HG03354 (cell line): Measurements from ENCODE around the gene LCAT.

Experiments used
- ATAC-seq: cut with Tn5 transposase; IDR thresholded peaks from one replicate; pipeline ENCODE4 v1.9.1; 2021; ENCODE audit warnings: mild to moderate bottlenecking; ENCODE audit not compliant: unreplicated experiment, poor library complexity, severe bottlenecking

The LCAT gene

DNA sequence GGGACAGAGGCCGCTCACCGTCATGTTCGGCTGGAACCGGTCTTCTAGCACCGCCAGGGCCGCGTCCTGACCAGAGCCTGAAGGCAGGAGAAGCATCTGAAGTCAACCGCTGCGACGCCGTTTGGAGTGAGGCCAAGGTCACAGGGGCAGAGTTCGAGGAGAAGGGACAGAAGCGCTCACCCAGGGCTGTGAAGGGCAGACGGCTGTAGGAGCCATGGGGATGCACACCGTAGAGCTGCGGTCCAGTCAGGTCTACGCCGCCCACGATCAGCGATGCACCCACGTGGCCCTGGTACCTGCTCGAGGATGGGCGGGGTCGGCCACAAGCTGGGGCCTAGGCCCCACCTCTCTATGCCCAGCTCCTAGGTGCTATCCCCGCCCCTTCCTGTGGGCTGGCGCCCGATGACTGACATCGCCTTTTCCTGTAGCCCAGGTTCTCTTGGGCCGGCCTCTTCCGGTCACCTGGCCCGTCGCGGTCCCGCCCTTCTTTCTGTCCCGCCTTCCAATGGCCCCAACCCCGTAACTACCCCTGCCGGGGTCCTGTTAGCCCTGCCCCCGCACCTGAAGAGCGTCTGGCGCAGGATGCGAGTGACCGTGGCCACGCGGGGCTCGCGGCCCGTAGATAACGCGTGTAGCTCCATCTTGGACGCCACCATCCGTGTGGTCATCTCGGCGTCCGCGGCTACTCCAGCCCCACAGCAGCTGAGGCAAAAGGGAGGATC lies 8.4 kb downstream of the LCAT start:
- peak; percentile 91 for ATAC-seq

DNA sequence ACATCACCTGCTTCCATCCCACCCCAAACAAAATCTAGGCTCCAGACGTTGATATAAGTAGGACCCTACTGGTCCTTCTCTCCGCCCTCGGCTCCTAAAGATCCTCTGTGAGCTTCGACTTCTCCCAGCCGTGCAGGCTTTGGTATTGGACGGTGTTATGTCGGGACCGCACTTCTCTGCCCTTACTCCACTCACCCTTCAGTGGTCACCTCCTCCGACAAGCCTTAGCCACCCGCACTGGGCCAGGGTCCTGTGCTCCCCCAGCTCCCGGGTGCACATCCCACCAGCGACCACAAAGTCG lies 8.9 kb downstream of the LCAT start:
- no peak for ATAC-seq

- no peak for ATAC-seq
Observed at GRCh38 chr16:67934306-67935100, 9.4 kb downstream of the LCAT start.

DNA sequence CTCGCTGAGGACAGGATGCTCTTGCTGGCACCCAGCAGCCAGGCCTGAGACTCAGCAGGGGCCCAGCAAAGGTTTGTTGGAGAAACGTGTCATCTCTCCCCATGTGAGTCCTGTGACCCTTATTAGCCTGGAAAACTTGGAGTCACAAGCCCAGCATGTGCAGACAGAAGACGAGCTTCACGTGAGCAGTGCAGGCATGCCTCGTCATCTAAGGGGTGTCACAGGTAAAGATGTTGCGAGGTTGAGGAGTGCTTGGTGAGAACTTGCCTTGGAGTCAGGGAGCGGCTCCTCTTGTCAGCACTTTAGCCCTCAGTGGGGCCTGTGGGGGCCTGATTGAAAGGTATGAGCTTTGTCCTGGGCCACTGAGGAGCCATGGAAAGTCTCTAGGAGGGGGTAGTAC lies 10.1 kb downstream of the LCAT start:
- no peak for ATAC-seq

DNA sequence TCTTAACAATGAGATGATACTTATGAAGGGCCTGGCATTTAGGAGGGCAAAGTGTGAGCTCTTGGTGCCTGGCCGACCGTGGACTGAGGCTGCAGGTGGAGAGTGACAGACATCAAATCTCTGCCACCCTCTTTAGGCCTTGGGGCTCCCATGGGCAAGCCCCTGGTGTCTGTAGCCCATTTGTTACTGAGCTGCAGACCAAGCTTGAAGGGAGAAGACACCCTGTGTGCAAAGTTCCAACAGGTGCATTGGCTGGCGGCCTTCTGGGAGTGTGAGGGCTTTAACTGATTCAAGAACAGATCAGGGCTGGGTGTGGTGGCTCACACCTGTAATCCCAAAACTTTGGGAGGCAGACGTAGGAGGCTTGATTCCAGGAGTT lies 11.5 kb downstream of the LCAT start:
- no peak for ATAC-seq

DNA sequence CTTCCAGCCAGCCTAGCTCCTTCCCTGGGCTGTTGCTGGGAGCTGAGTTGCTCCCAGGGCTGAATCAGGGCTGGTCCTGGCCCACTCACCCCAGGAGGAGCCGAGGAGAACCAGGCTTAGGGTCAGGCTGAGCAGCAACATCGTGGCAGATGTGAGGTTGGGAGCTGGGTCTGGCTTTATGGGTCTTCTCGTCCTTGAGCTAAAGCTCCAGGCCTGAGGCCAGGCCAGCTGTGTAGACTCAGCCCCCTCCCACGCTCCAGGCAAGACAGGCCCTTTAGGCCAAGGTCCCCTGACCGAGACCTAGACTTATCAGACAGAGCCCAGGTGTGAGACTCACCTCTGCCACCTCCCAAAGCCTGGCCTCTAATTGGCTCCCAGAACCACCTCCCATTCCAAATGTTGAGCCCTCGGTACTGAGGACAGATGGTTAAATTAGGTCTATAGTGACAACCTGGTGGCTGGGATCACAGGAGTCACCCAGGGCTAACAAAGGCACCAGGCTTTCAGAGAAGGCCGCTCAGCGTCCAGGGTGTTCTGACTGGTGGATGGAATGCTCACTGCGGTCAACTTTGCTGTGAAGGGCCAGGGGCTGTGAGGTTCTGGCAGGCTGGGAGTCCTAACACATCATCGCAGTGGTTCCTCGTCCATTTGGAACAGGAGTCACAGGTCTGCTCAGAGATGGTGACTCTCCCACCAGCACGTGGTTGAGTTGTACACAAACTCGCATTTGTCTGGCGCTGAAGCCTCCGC lies 12.0 kb downstream of the LCAT start, which contains the start of gene CTRL:
Gene CTRL, minus strand, starts transcription at position 151 of the 750 bp plus-strand sequence. Its CDS starts 10 bp downstream, at position 141.
- ATAC-seq: no peak

DNA sequence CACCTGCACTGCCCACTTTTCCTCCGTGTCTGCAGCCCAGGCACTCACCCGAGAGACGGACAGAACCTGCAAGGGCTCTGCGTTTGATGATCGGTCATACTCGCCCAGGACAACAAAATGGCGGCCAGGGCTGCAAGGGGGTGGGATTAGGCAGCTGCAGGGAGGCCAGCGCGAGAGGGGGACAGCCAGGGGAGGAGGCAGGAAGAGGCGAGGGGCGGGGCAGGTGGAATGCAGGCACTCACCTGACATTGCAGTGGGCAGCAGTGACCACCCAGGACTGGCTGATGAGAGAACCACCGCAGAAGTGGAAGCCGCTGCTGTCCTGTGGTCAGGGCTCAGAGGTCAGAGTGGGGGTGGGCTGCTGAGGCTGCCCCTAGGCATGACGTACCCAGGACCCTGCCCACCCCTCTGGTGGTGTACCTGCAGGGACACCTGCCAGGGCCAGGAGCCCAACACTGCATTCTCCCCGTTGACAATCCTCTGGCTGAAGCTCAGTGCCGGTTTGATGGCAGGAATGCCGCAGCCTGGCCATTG lies 13.2 kb downstream of the LCAT start:
- ATAC-seq: no peak

DNA sequence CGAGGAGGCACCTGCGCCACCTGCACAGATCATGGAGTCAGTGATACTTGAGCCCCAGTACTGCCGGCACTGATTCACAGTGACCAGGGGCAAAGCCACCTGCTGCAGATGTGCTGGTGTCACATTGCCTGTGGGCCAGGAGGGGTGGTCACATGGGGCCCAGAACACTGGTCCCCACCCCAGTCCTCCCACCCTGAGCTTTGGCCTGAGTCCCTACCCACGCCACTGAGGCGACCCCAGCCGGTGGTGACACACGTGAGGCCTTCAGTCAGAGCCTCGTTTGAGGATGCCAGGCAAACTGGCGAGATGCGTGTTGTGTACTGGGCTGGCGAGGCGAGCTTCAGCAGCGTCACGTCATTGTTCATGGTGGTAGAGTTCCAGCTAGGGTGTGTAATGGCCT lies 13.7 kb downstream of the LCAT start:
- ATAC-seq: no peak

- ATAC-seq: peak; percentile 58
Observed at GRCh38 chr16:67928561-67929364, 15.2 kb downstream of the LCAT start.

GRCh38 chr16:67928147-67928546 lies 15.8 kb downstream of the LCAT start:
- ATAC-seq: no peak

DNA sequence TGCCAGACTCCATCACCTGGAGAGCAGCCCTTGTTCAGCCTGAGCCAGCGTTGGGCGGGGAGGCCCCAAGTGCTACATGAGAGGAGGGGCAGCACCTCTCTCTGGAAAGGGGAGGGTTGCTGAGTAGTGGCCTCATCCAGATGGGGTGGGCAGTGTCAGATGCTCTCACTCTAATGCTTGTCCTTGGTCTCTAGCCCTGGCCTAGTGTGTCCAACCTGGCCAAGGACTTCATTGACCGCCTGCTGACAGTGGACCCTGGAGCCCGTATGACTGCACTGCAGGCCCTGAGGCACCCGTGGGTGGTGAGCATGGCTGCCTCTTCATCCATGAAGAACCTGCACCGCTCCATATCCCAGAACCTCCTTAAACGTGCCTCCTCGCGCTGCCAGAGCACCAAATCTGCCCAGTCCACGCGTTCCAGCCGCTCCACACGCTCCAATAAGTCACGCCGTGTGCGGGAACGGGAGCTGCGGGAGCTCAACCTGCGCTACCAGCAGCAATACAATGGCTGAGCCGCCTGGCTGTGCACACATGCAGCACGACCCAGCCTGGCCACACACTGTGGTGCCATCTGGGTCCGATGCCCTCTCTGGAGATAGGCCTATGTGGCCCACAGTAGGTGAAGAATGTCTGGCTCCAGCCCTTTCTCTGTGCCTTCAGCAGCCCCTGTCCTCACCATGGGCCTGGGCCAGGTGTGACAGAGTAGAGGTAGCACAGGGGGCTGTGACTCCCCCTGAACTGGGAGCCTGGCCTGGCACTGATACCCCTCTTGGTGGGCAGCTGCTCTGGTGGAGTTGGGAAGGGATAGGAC lies 16.6 kb downstream of the LCAT start:
- ATAC-seq: no peak

DNA sequence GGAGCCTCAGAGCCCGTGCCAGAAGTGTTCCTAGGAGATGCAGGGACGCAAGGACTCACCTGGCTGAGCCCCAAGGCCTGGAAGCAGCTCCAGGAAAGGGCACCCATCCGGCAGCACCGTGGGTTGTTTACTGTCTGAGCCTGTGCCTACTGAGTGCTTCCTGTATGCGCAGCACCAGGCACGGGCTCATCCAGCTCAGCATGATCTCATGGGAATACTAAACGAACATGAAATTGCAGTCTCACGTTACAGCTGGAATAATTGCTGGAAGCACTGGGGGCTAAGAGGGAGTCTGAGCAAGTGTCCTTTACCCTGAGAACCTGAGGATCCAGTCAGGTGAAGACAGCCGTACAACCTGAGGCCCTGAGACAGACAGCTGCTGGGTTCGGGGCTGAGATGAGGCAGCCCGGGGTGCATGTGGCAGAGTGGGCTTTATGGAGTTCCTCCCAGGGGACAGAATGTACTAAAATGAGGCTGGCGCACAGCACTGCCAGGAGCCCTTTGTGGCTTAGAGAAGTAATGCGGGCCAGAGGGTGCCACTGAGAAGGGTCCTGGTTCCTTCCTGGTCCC lies 17.7 kb downstream of the LCAT start:
- ATAC-seq: no peak

GRCh38 chr16:67924140-67924906 lies 19.6 kb downstream of the LCAT start:
- no peak for ATAC-seq

GRCh38 chr16:67923414-67924116 lies 20.4 kb downstream of the LCAT start:
- no peak for ATAC-seq

GRCh38 chr16:67922740-67923139 lies 21.2 kb downstream of the LCAT start:
- no peak for ATAC-seq

DNA sequence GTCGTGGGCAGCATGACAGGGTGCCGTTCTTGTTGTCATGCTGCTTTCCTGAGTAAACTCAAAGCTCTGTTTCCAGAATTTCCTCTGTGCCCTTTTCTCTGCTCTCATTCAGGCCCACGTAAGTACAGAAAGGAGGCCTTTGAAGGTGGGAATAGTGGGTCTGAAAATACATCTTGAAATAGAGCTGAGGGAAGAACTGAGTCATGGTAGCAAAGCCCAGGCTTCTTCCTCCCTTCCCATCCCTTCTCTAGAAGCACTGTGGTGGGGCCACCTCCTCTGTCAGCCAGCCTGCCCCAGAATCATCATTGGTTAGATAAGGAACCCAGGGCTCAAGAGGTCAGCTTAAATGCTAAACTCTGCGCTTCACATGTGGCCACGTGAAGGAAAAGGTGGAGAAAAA lies 21.7 kb downstream of the LCAT start:
- ATAC-seq: no peak

DNA sequence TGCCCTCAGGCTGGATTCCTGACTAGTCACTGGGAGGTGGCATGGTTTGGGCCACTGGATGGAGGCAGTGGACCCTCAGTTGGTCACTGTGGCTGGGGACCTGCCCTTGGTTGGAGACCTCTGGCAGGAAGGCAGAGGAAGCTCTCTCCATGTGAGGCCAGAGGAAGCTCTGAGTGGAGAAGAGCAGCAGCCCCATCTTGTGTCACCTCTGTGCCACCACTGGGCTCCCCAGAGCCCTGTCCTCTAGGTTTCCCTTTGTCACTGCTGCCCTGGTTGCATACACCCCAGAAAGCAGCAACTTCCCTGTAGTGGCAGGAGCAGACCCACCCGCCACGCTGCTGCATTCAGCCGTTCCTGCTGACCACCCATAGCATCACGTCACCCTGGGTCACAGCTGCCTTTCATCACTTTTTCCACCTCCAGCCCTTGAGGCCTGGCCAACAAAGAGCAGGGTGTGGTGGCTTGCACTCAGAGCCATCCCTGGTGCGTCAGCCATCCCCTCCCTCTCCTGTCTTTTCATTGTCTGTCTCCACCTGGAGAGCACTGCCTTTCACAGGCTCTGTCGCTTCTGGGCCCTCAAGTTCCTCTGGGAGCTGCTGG lies 24.2 kb downstream of the LCAT start:
- no peak for ATAC-seq
